H1 (cell line): ENCODE results near the gene ASPN. TPM values are rescaled to one million over a fixed set of nuclear protein-coding genes. Genes with fewer than 3 reads are reported as not detected.

Experiments used
- CTCF ChIP-seq, 3 experiments: IDR thresholded peaks; 1 replicate in 2 of 3; 2 replicates in 1 of 3; pipeline versions ENCODE4 v1.5.1 to v1.6.1; 2011; ENCODE audit warnings: low read length in 3 of 3, mild to moderate bottlenecking in 3 of 3, inconsistent platforms in 2 of 3, low read depth in 1 of 3, moderate library complexity in 1 of 3; ENCODE audit not compliant: insufficient read depth in 1 of 3; ENCODE audit errors: control extremely low read depth in 1 of 3
- RAD21 ChIP-seq, 2 experiments: IDR thresholded peaks in 1 of 2; conservative IDR thresholded peaks in 1 of 2; 2 replicates each; pipeline ENCODE4 v1.6.1; 2011; ENCODE audit warnings: low read depth in 2 of 2, low read length in 2 of 2, improper control_type of control experiment in 1 of 2, inconsistent platforms in 1 of 2, mild to moderate bottlenecking in 1 of 2, moderate library complexity in 1 of 2
- SP1 ChIP-seq: IDR thresholded peaks from 2 replicates; pipeline ENCODE4 v1.6.1; 2011; ENCODE audit warnings: low read depth, low read length
- TCF12 ChIP-seq: IDR thresholded peaks from 2 replicates; pipeline ENCODE4 v1.6.1; 2011; ENCODE audit warnings: low read depth, mild to moderate bottlenecking, low read length
- polyA plus RNA-seq, 7 experiments: library from polyadenylated mRNA; depleted of rRNA in 3 of 7; stranded (reverse) in 5 of 7; unstranded in 2 of 7; fragments of >200 nt in 5 of 7; fragments of 200-250 nt in 2 of 7; gene quantifications; 1 replicate in 5 of 7; 2 replicates in 1 of 7; 4 replicates in 1 of 7; pipeline versions ENCODE4 v1.2.1 to v1.2.3, GENCODE V29; 2011 to 2013; ENCODE audit warnings: missing spikeins in 2 of 7, mixed read lengths in 2 of 7
- total RNA-seq: library from RNA; stranded (reverse); fragmentation: NEBNext Ultra II Directional; extraction: Animal tissue kit (Norgen Biotek cat#: 25700); gene quantifications from 2 replicates; pipeline ENCODE4 v1.2.1, GENCODE V29; 2021

The ASPN gene
- total and polyA plus RNA-seq, 2 of the 8 experiments (the other 6 are each of a cell fraction or from before 2014, with no cell fraction given) = not detected

GRCh38 chr9:92528522-92528849 is 46.2 kb upstream of the ASPN start (continued):
- no peak for TF ChIP-seq TCF12
- TF ChIP-seq CTCF (IDR thresholded peaks at IDR 0.05; ENCODE audit: control extremely low read depth in 1 of 3, insufficient read depth in 1 of 3, low read depth in 1 of 3, low read length in 3 of 3) = no peak
- TF ChIP-seq SP1 = no peak
- TF ChIP-seq RAD21 (IDR thresholded peaks at IDR 0.05 in 1 of 2, conservative IDR thresholded peaks at IDR 0.05 in 1 of 2; ENCODE audit: low read depth in 2 of 2, low read length in 2 of 2) = no peak
